T-cell (primary cell): ENCODE measurements around the gene ZGLP1. TPM values are rescaled to one million over a fixed set of nuclear protein-coding genes. Genes with fewer than 3 reads are reported as not detected.

Source experiments
- ATAC-seq, 4 experiments: fragments of 200-7000 bp in 3 of 4; fragments of 150-1000 bp in 1 of 4; cut with Tn5 transposase; replicated peaks in 1 of 4; 1 replicate in 3 of 4; 2 replicates in 1 of 4; pipeline ENCODE4 v1.10.0; 2021; ENCODE audit warnings: moderate library complexity in 3 of 4, mild to moderate bottlenecking in 2 of 4, moderate number of reproducible peaks in 1 of 4
- CTCF ChIA-PET, 2 donors: fragments of 300-600 bp; sonication (Branson Sonifier 250); formaldehyde crosslinking; loops; one replicate each; lab custom pipeline; 2022; ENCODE audit warnings: antibody characterized with exemption in 2 of 2; lab: Charles Lee
- POLR2A ChIA-PET, 2 donors: fragments of 300-600 bp; sonication (Branson Sonifier 250); formaldehyde crosslinking; loops; one replicate each; lab custom pipeline; 2022; ENCODE audit warnings: antibody characterized with exemption in 2 of 2; lab: Charles Lee
- DNase-seq, 35 experiments: peaks; one replicate each; pipeline versions ENCODE4 v3.0.0 to v3.0.0-alpha.2; 2013 to 2023
- H3K27ac ChIP-seq: one replicate; pipeline ENCODE4 v1.5.1; 2013; ENCODE audit warnings: low read length
- H3K27me3 ChIP-seq, 2 experiments: replicated peaks in 1 of 2; 1 replicate in 1 of 2; 2 replicates in 1 of 2; pipeline versions ENCODE4 v1.6.1 to v1.7.0; 2013; ENCODE audit warnings: low read length in 1 of 2, mixed read lengths in 1 of 2; ENCODE audit not compliant: control insufficient read depth in 2 of 2, insufficient read depth in 2 of 2; ENCODE audit errors: extremely low read depth in 1 of 2
- H3K36me3 ChIP-seq, 2 donors: 1 replicate in 1 of 2; 2 replicates in 1 of 2; pipeline versions ENCODE4 v1.6.1 to v1.7.0; 2013; ENCODE audit warnings: low read length in 1 of 2; ENCODE audit not compliant: control insufficient read depth in 2 of 2, insufficient read depth in 1 of 2; ENCODE audit errors: extremely low read depth in 1 of 2
- H3K4me1 ChIP-seq, 2 experiments: 1 replicate in 1 of 2; 2 replicates in 1 of 2; pipeline versions ENCODE4 v1.6.1 to v1.7.0; 2013; ENCODE audit warnings: low read length in 2 of 2, mixed read lengths in 1 of 2; ENCODE audit not compliant: insufficient read depth in 2 of 2, control insufficient read depth in 1 of 2; ENCODE audit errors: extremely low read depth in 1 of 2
- H3K4me3 ChIP-seq, 2 donors: 1 replicate in 1 of 2; 2 replicates in 1 of 2; pipeline versions ENCODE4 v1.5.1 to v1.7.0; 2013; ENCODE audit warnings: mild to moderate bottlenecking in 2 of 2, low read length in 1 of 2, moderate library complexity in 1 of 2; ENCODE audit not compliant: control insufficient read depth in 1 of 2; ENCODE audit errors: extremely low read depth in 1 of 2
- H3K9me3 ChIP-seq: 2 replicates; pipeline ENCODE4 v1.7.0; 2013
- H3K27ac Mint-ChIP-seq, 2 donors: one replicate each; pipeline ENCODE4 v1.8.0; 2020 to 2021; ENCODE audit warnings: mild to moderate bottlenecking in 2 of 2, mixed read lengths in 2 of 2
- H3K27me3 Mint-ChIP-seq, 2 donors: one replicate each; pipeline ENCODE4 v1.8.0; 2021 to 2022; ENCODE audit warnings: mixed read lengths in 2 of 2
- H3K36me3 Mint-ChIP-seq: one replicate; pipeline ENCODE4 v1.8.0; 2021; ENCODE audit warnings: mixed read lengths
- H3K4me1 Mint-ChIP-seq, 3 donors: one replicate each; pipeline ENCODE4 v1.8.0; 2020 to 2022; ENCODE audit warnings: mixed read lengths in 3 of 3, mild to moderate bottlenecking in 1 of 3
- H3K4me3 Mint-ChIP-seq, 3 donors: one replicate each; pipeline ENCODE4 v1.8.0; 2020 to 2022; ENCODE audit warnings: mild to moderate bottlenecking in 3 of 3, mixed read lengths in 3 of 3, moderate library complexity in 3 of 3
- H3K9me3 Mint-ChIP-seq, 3 donors: one replicate each; pipeline ENCODE4 v1.8.0; 2020 to 2022; ENCODE audit warnings: mixed read lengths in 3 of 3
- WGBS: methylation state at CpG from one replicate; pipeline ENCODE4 v1.1.5; 2013; ENCODE audit warnings: missing lambda C conversion rate; ENCODE audit not compliant: insufficient coverage; 5-methylcytosine and 5-hydroxymethylcytosine counted together
- total RNA-seq, 35 experiments: library from RNA in 6 of 35; stranded (reverse) in 6 of 35; fragments of 120-200 nt in 1 of 35; gene quantifications; one replicate each; pipeline versions ENCODE4 v1.2.1 to v1.2.4 and lab custom pipeline; 2013 to 2026

Gene ZGLP1
- total RNA-seq, 5 donors from 2014 or later (not counting 1 experiment from before 2014, with no cell fraction given): 3.9 to 11.8 (median 8.1) TPM

GRCh38 chr19:10328558-10329429 is 19.2 kb upstream of the ZGLP1 start:
- ATAC-seq (no peak), DNase-seq (no peak)
- Mint-ChIP-seq H3K9me3 (no peaks in the 10 kb centered on the region), H3K27ac (no peak overlapping the region), H3K36me3 (peaks cover 10% of the 10 kb centered on the region), H3K27me3 (no peaks in the 10 kb centered on the region), H3K4me3 (no peak overlapping the region), H3K4me1 (peaks cover 20 to 23% (median 23%) of the 10 kb centered on the region in 3 donors)
- Histone ChIP-seq H3K4me1 (peaks cover 10 to 22% of the 10 kb centered on the region in 2 experiments), H3K36me3 (peaks cover 29 to 62% of the 10 kb centered on the region in 2 donors), H3K27me3 (no peaks in the 10 kb centered on the region), H3K9me3 (no peaks in the 10 kb centered on the region), H3K27ac (no peak overlapping the region), H3K4me3 (no peak overlapping the region)
- ChIA-PET CTCF (no interaction called here), POLR2A (no interaction called here)
- 97% methylated on average over 39 of the region's 41 CpGs for WGBS

GRCh38 chr19:10327793-10328192 is 18.2 kb upstream of the ZGLP1 start:
- WGBS: 100% methylated on average over 4 of the region's 7 CpGs
- H3K4me3 Mint-ChIP-seq: no peak overlapping the region
- no peaks in the 10 kb centered on the region for H3K27me3 Mint-ChIP-seq
- no peaks in the 10 kb centered on the region for H3K9me3 ChIP-seq
- peaks cover 7 to 18% of the 10 kb centered on the region in 2 experiments for H3K4me1 ChIP-seq
- peaks cover 9% of the 10 kb centered on the region for H3K36me3 Mint-ChIP-seq
- peaks cover 10 to 17% (median 14%) of the 10 kb centered on the region in 3 donors for H3K4me1 Mint-ChIP-seq
- H3K27ac Mint-ChIP-seq: no peak overlapping the region
- no peaks in the 10 kb centered on the region for H3K27me3 ChIP-seq
- POLR2A ChIA-PET: no interaction called here
- peaks cover 34 to 71% of the 10 kb centered on the region in 2 donors for H3K36me3 ChIP-seq
- DNase-seq (no peak), ATAC-seq (no peak)
- no peak overlapping the region for H3K27ac ChIP-seq
- H3K4me3 ChIP-seq: no peak overlapping the region
- H3K9me3 Mint-ChIP-seq: no peaks in the 10 kb centered on the region
- CTCF ChIA-PET: no interaction called here

- Histone ChIP-seq H3K4me1 (peaks cover 0 to 2% of the 10 kb centered on the region in 2 experiments), H3K27ac (no peak overlapping the region), H3K4me3 (no peak overlapping the region), H3K27me3 (no peaks in the 10 kb centered on the region), H3K36me3 (peaks cover 45 to 91% of the 10 kb centered on the region in 2 donors), H3K9me3 (no peaks in the 10 kb centered on the region)
- 96% methylated on average over 4 of the region's 8 CpGs for WGBS
- Mint-ChIP-seq H3K27me3 (no peaks in the 10 kb centered on the region), H3K4me3 (no peak overlapping the region), H3K9me3 (no peaks in the 10 kb centered on the region), H3K27ac (no peak overlapping the region), H3K36me3 (peaks cover 18% of the 10 kb centered on the region), H3K4me1 (peaks cover 0 to 5% (median 2%) of the 10 kb centered on the region in 3 donors)
- ChIA-PET CTCF (no interaction called here), POLR2A (no interaction called here)
- no peak for DNase-seq
- no peak for ATAC-seq
These were observed 16.1 kb upstream of the ZGLP1 start for GRCh38 chr19:10325732-10326131.

DNA sequence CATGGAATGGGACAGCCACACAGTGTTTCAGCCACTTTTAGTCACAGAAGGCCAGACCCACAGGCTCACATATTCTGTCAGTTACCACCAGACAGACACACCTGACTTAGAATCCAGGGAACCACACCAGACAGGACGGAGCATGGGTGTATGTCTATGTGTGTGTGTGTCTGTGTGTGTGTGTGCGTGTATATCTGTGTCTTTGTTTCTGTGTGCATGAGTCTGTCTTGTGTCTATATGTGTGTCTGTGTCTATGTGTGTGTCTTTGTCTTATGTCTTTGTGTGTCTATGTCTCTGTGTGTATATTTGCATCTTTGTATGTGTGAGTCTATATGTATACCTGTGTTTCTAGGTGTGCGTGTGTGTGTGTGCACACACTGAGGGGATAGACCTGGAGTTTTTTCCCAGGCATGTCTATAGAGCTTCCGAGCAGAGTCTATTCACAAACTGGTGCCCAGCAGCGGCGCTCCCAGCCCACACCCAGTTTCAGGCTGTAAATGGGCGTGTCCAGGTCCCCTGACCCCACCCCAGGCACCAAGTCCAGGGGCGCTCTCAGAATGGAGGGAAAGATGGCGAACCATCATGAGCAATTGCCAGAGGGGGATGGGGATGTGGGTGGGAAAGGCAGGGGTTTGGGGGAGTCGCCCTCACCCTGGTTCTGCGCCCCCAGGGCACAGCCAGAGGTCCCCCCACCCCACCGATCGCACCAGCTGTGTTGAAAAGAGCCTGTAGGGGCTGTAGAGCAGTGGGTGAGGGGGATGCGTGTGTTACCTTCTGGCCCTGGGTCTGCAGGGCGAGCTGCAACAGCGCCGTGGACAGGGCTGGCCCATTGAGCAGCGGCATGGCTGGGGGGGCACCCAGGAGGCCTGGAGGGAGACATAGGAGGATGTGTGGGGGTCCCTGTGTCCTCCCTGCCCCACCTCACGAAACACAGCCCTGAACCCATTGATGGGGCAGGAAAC is 12.5 kb upstream of the ZGLP1 start:
- 97% methylated on average over 12 of the region's 19 CpGs for whole genome bisulfite sequencing
- POLR2A ChIA-PET: no interaction called here

DNA sequence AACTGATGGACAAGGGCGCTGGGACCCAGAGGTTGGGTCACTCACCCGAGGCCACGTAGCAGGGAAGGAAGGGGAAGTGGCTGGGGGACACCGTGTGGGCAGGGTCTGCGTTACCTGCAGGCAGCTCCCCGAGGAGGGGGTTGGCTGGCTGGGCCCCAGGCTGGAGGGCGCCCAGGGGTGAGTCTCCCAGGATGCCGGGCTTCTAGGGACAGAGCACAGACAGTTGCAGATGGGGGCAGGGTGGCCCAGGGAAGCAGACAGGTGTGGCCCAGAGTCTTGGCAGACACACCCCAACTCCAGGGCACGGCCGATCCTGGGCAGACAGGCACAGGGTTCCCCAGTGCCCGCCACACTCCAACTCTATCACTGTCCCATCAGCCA is 11.8 kb upstream of the ZGLP1 start:
- H3K4me1 Mint-ChIP-seq: peaks cover 0 to 1% (median 0%) of the 10 kb centered on the region in 3 donors
- H3K27me3 Mint-ChIP-seq: no peaks in the 10 kb centered on the region
- Histone ChIP-seq H3K4me1 (peaks cover 0 to 2% of the 10 kb centered on the region in 2 experiments), H3K36me3 (peaks cover 39 to 82% of the 10 kb centered on the region in 2 donors), H3K4me3 (no peak overlapping the region), H3K9me3 (no peaks in the 10 kb centered on the region), H3K27me3 (no peaks in the 10 kb centered on the region), H3K27ac (no peak overlapping the region)
- ATAC-seq: no peak
- ChIA-PET POLR2A (no interaction called here), CTCF (interaction anchor here in 1 of 2 donors (0.8 kb wide), 1 partner anchor 14 kb away, joined by 3 read pairs; no protein-coding TSS in a partner anchor)
- DNase-seq: no peak
- H3K9me3 Mint-ChIP-seq: no peaks in the 10 kb centered on the region
- peaks cover 22% of the 10 kb centered on the region for H3K36me3 Mint-ChIP-seq
- H3K4me3 Mint-ChIP-seq: no peak overlapping the region
- H3K27ac Mint-ChIP-seq: no peak overlapping the region
- WGBS: 98% methylated on average over 9 of the region's 11 CpGs

More for the DNA sequence above, 12.5 kb upstream of the ZGLP1 start:
- Histone ChIP-seq H3K27me3 (no peaks in the 10 kb centered on the region), H3K4me1 (no peaks in the 10 kb centered on the region), H3K9me3 (no peaks in the 10 kb centered on the region), H3K27ac (no peak overlapping the region), H3K36me3 (peaks cover 40 to 83% of the 10 kb centered on the region in 2 donors), H3K4me3 (no peak overlapping the region)
- Mint-ChIP-seq H3K27ac (no peak overlapping the region), H3K4me3 (no peak overlapping the region), H3K36me3 (peaks cover 22% of the 10 kb centered on the region), H3K27me3 (no peaks in the 10 kb centered on the region), H3K4me1 (no peaks in the 10 kb centered on the region), H3K9me3 (no peaks in the 10 kb centered on the region)
- DNase-seq (no peak), ATAC-seq (no peak)
- CTCF ChIA-PET: interaction anchor here in 1 of 2 donors (0.8 kb wide), 1 partner anchor 15 kb away, joined by 3 read pairs; no protein-coding TSS in a partner anchor
